Thyroid gland (tissue), 4 donors: ENCODE data around the gene OSBPL5. TPM values are rescaled to one million over a fixed set of nuclear protein-coding genes. Genes with fewer than 3 reads are reported as not detected.

ENCODE experiments used
- DNase-seq, 2 donors: peaks; one replicate each; pipeline ENCODE4 v3.0.0-alpha.2; 2019
- H3K27ac ChIP-seq, 3 donors: fragments of 200-600 bp; sonication (generic); 1 replicate in 2 of 3; 2 replicates in 1 of 3; pipeline ENCODE4 v1.5.1; 2016 to 2019; ENCODE audit warnings: mild to moderate bottlenecking in 1 of 3, moderate library complexity in 1 of 3
- H3K27me3 ChIP-seq: fragments of 200-600 bp; sonication (generic); one replicate; pipeline ENCODE4 v1.5.1; 2019
- H3K36me3 ChIP-seq, 2 donors: fragments of 200-600 bp; sonication (generic); one replicate each; pipeline ENCODE4 v1.5.1; 2016 to 2019
- H3K4me1 ChIP-seq, 2 donors: fragments of 200-600 bp; sonication (generic); one replicate each; pipeline ENCODE4 v1.5.1; 2017 to 2019
- H3K4me3 ChIP-seq, 3 donors: fragments of 200-600 bp; sonication (generic); replicated peaks in 1 of 3; 1 replicate in 2 of 3; 2 replicates in 1 of 3; pipeline ENCODE4 v1.5.1; 2016; ENCODE audit warnings: mild to moderate bottlenecking in 1 of 3
- H3K9me3 ChIP-seq: fragments of 200-600 bp; sonication (generic); one replicate; pipeline ENCODE4 v1.5.1; 2017
- POLR2A ChIP-seq, 2 donors: fragments of 450-650 bp; IDR thresholded peaks; one replicate each; pipeline ENCODE4 v1.6.1; 2017; ENCODE audit warnings: antibody characterized with exemption in 2 of 2, mild to moderate bottlenecking in 2 of 2, moderate library complexity in 1 of 2
- WGBS, 2 donors: methylation state at CpG; one replicate each; pipeline ENCODE4 v1.1.5; 2017; 5-methylcytosine and 5-hydroxymethylcytosine counted together
- intact Hi-C: fragments of 100-400 bp; cut with DNase I; formaldehyde crosslinking; loops from one replicate; pipeline ENCODE4 v1.15.1; 2023
- total RNA-seq, 4 donors: library from RNA; depleted of rRNA; stranded (reverse); fragments of >200 nt; gene quantifications; one replicate each; pipeline ENCODE4 v1.2.3, GENCODE V29; 2016
- TF ChIP-seq, protein P1 (sequence below), 6 experiments: fragments of 200-600 bp in 3 of 6; fragments of 450-650 bp in 3 of 6; sonication (generic) in 3 of 6; IDR thresholded peaks; one replicate each; pipeline ENCODE4 v1.5.1; 2016 to 2019; ENCODE audit warnings: antibody characterized with exemption in 6 of 6, mild to moderate bottlenecking in 2 of 6, inconsistent platforms in 1 of 6, moderate library complexity in 1 of 6

OSBPL5 gene
- total RNA-seq, 4 donors from 2014 or later: 24.2 to 46.7 (median 34.4) TPM

DNA sequence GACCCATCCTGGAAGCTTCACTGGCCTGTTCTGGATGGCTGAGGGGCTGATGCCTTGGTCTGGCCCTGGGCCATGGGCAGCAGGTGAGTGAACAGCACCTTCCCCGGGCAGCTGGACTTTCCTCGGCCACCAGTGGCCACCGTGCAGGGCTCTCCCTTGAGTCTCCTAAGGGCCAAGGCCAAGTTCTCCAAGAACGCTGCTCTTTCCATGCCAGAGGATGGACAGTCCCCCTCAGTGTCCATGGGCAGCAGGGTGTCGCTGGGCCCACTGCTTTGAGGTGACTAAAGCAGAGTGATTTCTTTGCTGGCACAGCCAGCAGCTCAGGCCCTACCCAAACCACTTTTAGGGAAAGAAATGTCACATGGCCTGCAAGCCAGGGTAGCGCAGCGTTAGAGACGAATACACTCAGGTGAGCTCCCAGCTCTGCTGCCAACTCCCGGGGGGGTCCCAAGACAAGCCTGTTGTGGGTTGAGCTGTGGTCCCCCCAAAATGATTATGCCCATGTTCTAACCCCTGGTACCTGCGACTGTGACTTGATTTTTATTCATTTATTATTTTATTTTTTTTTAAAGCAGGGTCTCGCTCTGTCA lies 104.6 kb downstream of the OSBPL5 start:
- Histone ChIP-seq H3K4me3 (no peak overlapping the region), H3K36me3 (no peaks in the 10 kb centered on the region), H3K4me1 (peaks cover 17 to 22% of the 10 kb centered on the region in 2 donors), H3K9me3 (no peaks in the 10 kb centered on the region), H3K27ac (no peak overlapping the region), H3K27me3 (no peaks in the 10 kb centered on the region)
- WGBS, 2 donors: 87 to 90% methylated on average over 6 to 10 of the region's 11 CpGs
- TF ChIP-seq, protein P1, sequence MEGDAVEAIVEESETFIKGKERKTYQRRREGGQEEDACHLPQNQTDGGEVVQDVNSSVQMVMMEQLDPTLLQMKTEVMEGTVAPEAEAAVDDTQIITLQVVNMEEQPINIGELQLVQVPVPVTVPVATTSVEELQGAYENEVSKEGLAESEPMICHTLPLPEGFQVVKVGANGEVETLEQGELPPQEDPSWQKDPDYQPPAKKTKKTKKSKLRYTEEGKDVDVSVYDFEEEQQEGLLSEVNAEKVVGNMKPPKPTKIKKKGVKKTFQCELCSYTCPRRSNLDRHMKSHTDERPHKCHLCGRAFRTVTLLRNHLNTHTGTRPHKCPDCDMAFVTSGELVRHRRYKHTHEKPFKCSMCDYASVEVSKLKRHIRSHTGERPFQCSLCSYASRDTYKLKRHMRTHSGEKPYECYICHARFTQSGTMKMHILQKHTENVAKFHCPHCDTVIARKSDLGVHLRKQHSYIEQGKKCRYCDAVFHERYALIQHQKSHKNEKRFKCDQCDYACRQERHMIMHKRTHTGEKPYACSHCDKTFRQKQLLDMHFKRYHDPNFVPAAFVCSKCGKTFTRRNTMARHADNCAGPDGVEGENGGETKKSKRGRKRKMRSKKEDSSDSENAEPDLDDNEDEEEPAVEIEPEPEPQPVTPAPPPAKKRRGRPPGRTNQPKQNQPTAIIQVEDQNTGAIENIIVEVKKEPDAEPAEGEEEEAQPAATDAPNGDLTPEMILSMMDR (IDR thresholded peaks at IDR 0.05): no peak
- no peak for TF ChIP-seq POLR2A (IDR thresholded peaks at IDR 0.05)
- intact Hi-C loops: no loop called here
- DNase-seq: no peak

DNA sequence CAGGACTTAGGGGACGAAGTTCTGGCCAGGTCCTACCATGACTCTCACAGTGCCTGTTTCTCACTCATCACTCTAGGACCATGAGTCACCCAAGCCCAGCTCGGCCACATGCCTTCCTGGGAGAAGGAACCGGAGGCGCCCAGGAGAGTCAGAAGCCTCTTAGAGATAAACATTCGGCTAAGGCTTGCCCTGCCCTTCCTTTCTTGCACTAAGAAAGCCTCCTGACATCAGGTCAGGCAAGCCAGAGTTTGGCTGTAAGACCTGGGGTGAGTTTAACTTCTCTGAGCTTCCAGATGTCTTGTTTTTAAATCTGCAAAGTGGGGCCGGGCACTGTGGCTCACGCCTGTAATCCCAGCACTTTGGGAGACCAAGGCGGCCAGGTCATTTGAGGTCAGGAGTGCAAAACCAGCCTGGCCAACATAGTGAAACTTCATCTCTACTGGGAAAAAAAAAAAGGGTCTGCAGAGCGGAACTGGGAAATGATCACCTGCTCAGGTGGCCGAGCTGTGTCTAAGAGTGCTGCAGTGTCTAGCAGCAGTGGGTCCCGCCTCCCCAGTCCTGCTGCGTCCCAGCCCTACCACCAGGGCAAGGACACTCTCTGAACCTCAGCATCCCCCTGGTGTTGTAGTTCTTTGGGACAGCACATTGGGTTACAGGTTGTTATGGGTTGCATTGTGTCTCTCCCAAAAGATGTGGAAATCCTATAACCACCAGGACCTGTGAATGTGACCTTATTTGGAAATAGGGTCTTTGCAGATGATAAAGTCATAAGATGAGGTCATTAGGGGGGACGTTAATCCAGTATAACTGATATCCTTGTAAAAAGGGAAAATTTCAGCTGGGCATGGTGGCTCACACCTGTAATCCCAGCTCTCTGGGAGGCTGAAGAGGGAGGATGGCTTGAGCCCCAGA lies 106.1 kb downstream of the OSBPL5 start:
- Histone ChIP-seq H3K4me1 (peaks cover 17 to 26% of the 10 kb centered on the region in 2 donors), H3K27me3 (no peaks in the 10 kb centered on the region), H3K9me3 (no peaks in the 10 kb centered on the region), H3K4me3 (no peak overlapping the region), H3K36me3 (peaks cover 0 to 4% of the 10 kb centered on the region in 2 donors), H3K27ac (peak overlapping the region in 2 of 3 donors; percentile 2 to 46)
- DNase-seq: no peak
- no peak for TF ChIP-seq POLR2A (IDR thresholded peaks at IDR 0.05)
- TF ChIP-seq, protein P1 (IDR thresholded peaks at IDR 0.05): no peak
- 86 to 90% methylated on average over 13 of the region's 13 CpGs for WGBS, 2 donors
- intact Hi-C loops: no loop called here

DNA sequence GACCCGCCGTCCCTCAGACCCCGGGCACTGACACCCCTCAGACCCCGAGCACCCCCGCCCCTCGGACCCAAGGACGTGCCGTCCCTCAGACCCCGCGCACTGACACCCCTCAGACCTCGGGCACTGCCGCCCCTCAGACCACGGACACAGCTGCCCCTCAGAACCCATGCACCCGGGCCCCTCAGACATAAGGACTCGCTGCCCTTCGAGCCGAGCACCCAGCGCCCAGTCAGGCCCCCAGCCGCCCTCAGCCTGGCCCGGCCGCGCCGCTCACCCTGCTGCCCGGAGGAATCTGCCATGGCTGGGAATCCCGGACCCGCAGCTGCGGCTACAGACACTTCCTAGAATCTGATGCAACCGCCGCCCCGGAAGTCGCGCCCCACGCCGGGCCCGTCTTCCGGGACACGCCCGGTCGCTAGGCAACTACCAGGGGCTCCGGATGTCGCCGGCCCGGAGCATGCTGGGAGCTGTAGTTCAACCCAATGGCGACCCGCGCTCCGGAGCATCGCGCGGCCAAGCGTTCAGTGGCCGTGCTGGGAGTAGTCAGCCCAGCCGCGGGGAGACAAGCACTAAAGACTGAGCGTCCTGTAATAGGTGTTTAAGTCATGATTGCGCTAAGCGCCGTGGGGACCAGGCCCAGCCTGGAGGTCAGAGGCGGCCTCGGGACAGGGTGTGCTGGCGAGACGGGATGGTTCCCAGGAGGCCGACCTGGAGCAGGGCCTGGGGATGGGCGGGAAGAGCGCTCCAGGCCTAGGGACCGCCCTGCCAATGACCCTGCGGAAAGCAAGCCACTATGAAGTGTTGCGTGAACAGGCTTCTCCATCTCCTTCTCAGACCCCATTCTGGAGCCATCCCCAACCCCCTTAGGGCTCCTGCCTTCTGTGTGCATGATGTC lies 107.8 kb downstream of the OSBPL5 start, which contains the start of gene CARS1:
Gene CARS1, minus strand, starts transcription at position 355 of the 895 bp plus-strand sequence. Its CDS starts 56 bp downstream, at position 299.
- TF ChIP-seq, protein P1 (IDR thresholded peaks at IDR 0.05): no peak
- TF ChIP-seq POLR2A (IDR thresholded peaks at IDR 0.05): peak in 1 of 2 donors; percentile 61
- intact Hi-C loops: no loop called here
- WGBS, 2 donors: 4 to 13% methylated on average over 13 to 28 of the region's 68 CpGs
- Histone ChIP-seq H3K4me1 (peaks cover 20 to 26% of the 10 kb centered on the region in 2 donors), H3K36me3 (peaks cover 0 to 4% of the 10 kb centered on the region in 2 donors), H3K9me3 (no peaks in the 10 kb centered on the region), H3K4me3 (peak within 1 kb of the TSS; percentile 79 to 96 (median 91)), H3K27ac (peak within 1 kb of the TSS; percentile 32 to 75 (median 71)), H3K27me3 (no peaks in the 10 kb centered on the region)
- peak; percentile 96 for DNase-seq

DNA sequence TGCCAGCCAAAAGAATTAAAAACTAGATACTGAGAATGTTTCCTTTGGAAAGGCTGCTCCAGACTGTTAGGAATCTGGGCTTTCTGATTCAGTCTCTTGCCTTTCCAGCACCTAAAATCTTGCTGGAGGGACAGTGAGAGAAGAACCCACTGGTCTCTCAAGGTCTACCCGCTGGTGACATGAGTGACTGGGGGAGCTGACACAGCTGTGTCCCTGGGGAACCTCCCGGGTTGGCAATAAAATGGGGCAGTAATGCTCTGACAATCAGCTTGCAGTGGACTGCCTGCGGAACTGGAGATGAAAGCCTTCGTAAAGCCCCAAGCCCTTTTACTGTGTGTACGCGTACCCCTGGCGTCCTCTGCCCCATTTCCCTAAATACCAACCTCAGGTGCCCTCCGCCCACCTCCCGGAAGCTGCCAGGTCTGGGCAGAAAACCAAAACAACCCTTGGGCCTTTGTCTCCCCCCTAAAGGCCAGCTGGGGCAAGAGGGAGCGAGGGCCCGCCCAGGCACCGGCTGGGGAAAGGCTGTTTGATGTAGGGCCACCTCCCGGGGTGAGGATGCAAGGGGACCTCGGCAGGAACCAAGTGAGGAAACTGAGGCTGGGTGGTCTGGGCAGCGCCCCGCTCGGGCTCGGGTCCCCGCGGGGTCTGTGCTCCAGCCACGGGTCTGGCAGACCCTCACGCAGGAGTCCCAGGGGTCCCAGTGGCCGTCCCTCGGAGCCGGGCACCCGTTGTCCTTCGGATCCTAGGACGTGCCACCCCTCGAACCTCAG lies 108.6 kb downstream of the OSBPL5 start:
- H3K9me3 ChIP-seq: no peaks in the 10 kb centered on the region
- DNase-seq: no peak
- peaks cover 0 to 4% of the 10 kb centered on the region in 2 donors for H3K36me3 ChIP-seq
- WGBS, 2 donors: 11% methylated on average over 13 to 17 of the region's 29 CpGs
- intact Hi-C loops: no loop called here
- peaks cover 22 to 26% of the 10 kb centered on the region in 2 donors for H3K4me1 ChIP-seq
- TF ChIP-seq POLR2A (IDR thresholded peaks at IDR 0.05): no peak
- TF ChIP-seq, protein P1 (IDR thresholded peaks at IDR 0.05): no peak
- H3K4me3 ChIP-seq: peak overlapping the region; percentile 79 to 96 (median 91)
- no peaks in the 10 kb centered on the region for H3K27me3 ChIP-seq
- H3K27ac ChIP-seq: peak overlapping the region; percentile 32 to 75 (median 71)
